Naive thymus-derived CD8-positive, alpha-beta T cell (primary cell): ENCODE data around the gene POLG2. TPM values are rescaled to one million over a fixed set of nuclear protein-coding genes. Genes with fewer than 3 reads are reported as not detected.
A peak's percentile ranks its signal among the peaks of the same experiment; 100 is the strongest.

ENCODE experiments used
- ATAC-seq, 2 donors: fragments of 150-1000 bp; cut with Tn5 transposase in 1 of 2; sonication (Bioruptor Pico), chemical (Tn5 transposase) in 1 of 2; 1 replicate in 1 of 2; 2 replicates in 1 of 2; pipeline ENCODE4 v1.10.0; 2021; ENCODE audit warnings: mild to moderate bottlenecking in 2 of 2, moderate library complexity in 2 of 2
- POLR2A ChIA-PET: fragments of 350-600 bp; sonication (Branson Sonifier 250); formaldehyde crosslinking; loops from one replicate; lab custom pipeline; 2021; ENCODE audit warnings: antibody characterized with exemption; lab: Charles Lee
- DNase-seq, 10 donors: peaks; one replicate each; pipeline versions ENCODE4 v3.0.0 to v3.0.0-alpha.2; 2020 to 2022
- H3K27ac Mint-ChIP-seq, 10 donors: one replicate each; pipeline ENCODE4 v1.8.0; 2020 to 2022; ENCODE audit warnings: mild to moderate bottlenecking in 10 of 10, mixed read lengths in 10 of 10, moderate library complexity in 4 of 10, inconsistent platforms in 1 of 10
- H3K27me3 Mint-ChIP-seq, 5 donors: one replicate each; pipeline ENCODE4 v1.8.0; 2021 to 2022; ENCODE audit warnings: mixed read lengths in 5 of 5
- H3K36me3 Mint-ChIP-seq, 3 donors: one replicate each; pipeline ENCODE4 v1.8.0; 2020 to 2022; ENCODE audit warnings: mixed read lengths in 3 of 3, mild to moderate bottlenecking in 2 of 3, inconsistent platforms in 1 of 3
- H3K4me1 Mint-ChIP-seq, 4 donors: one replicate each; pipeline ENCODE4 v1.8.0; 2021 to 2022; ENCODE audit warnings: mixed read lengths in 4 of 4
- H3K4me3 Mint-ChIP-seq, 10 donors: one replicate each; pipeline ENCODE4 v1.8.0; 2020 to 2022; ENCODE audit warnings: mild to moderate bottlenecking in 10 of 10, mixed read lengths in 10 of 10, moderate library complexity in 6 of 10, inconsistent platforms in 1 of 10
- H3K9me3 Mint-ChIP-seq, 9 donors: one replicate each; pipeline ENCODE4 v1.8.0; 2020 to 2022; ENCODE audit warnings: mixed read lengths in 9 of 9, mild to moderate bottlenecking in 3 of 9, inconsistent platforms in 1 of 9, moderate library complexity in 1 of 9
- microRNA-seq: library from miRNA; unstranded; fragments of <30 nt; microRNA quantifications from one replicate; pipeline ENCODE4 v1.2.0, GENCODE V29; 2022; ENCODE audit warnings: borderline microRNAs expressed
- polyA plus RNA-seq, 3 donors: library from polyadenylated mRNA; unstranded; fragments of 300-500 nt; fragmentation: Illumina TruSeq; gene quantifications; one replicate each; pipeline ENCODE4 v1.2.3, GENCODE V29; 2021
- total RNA-seq, 8 experiments: library from RNA in 2 of 8; stranded (reverse) in 2 of 8; gene quantifications; one replicate each; pipeline ENCODE4 v1.2.3 and lab custom pipeline; 2021 to 2026

The POLG2 gene
- total and polyA plus RNA-seq, 5 experiments from 2014 or later = 6.4 to 76.0 (median 8.6) TPM

DNA sequence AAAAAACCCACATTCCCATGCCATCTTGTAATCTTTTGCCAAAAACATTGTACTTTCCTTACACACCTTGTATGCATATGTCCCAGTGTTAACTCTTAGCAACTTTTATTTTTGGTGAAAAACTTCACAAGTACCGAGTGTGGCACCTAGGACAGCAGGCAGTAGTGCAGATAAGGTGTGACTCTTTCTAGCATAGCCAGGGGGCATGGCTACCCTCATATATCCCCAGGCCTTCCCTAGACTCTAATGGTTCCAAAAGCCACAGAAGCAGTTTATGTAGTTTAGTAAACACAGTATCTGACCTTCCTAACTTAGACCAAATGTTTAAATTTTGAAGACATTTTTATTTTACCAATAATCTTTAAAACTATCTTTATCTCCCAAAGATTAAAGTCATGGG is 68.4 kb downstream of the POLG2 start:
- H3K27me3 Mint-ChIP-seq = peaks cover 0 to 3% (median 0%) of the 10 kb centered on the region in 5 donors
- ATAC-seq = no peak
- DNase-seq = no peak
- POLR2A ChIA-PET = interaction anchor here (0.6 kb wide), 1 partner anchor 714 kb away, joined by 3 read pairs; no protein-coding TSS in a partner anchor
- H3K4me1 Mint-ChIP-seq = peaks cover 0 to 1% (median 0%) of the 10 kb centered on the region in 4 donors
- H3K9me3 Mint-ChIP-seq = no peaks in the 10 kb centered on the region
- no peak overlapping the region for H3K4me3 Mint-ChIP-seq
- H3K27ac Mint-ChIP-seq = no peak overlapping the region
- H3K36me3 Mint-ChIP-seq = no peaks in the 10 kb centered on the region

Small RNA genes within 50 kb of the gene (microRNA-seq; reads per million reads assigned to microRNA genes)
- gene MIR3064 (8.2 reads per million, percentile 24 among the genes with 10 or more reads in this experiment), gene MIR5047 (not detected)

Other genes starting within 250 kb of the POLG2 start
- 10 to 100 TPM; 12.9 to 14.0 TPM for gene TEX2, start 233.8 kb downstream of the POLG2 start, total RNA-seq
- gene TEX2, start 233.8 kb downstream of the POLG2 start, polyA plus RNA-seq = 1 to 10 TPM; 5.2 to 7.3 (median 6.3) TPM
- gene PECAM1, start 106.2 kb downstream of the POLG2 start, total RNA-seq = 100 to 1,000 TPM; 172 to 177 TPM
- gene PECAM1, start 106.2 kb downstream of the POLG2 start, polyA plus RNA-seq = 100 to 1,000 TPM; 168 to 264 (median 187) TPM
- gene MILR1, start 47.9 kb downstream of the POLG2 start, total RNA-seq = not detected
- not detected for gene MILR1, start 47.9 kb downstream of the POLG2 start, polyA plus RNA-seq
- gene DDX5, start 9.2 kb upstream of the POLG2 start, total RNA-seq = 1,000 to 10,000 TPM; 2,287 to 2,312 TPM
- 1,000 to 10,000 TPM; 1,055 to 1,400 (median 1,067) TPM for gene DDX5, start 9.2 kb upstream of the POLG2 start, polyA plus RNA-seq
- 100 to 1,000 TPM; 143 to 153 TPM for gene CEP95, start 9.9 kb upstream of the POLG2 start, total RNA-seq
- gene CEP95, start 9.9 kb upstream of the POLG2 start, polyA plus RNA-seq = 10 to 100 TPM in 1 of 3 donors, 1 to 10 TPM in 2; 8.6 to 20.1 (median 9.0) TPM
- gene SMURF2, start 165.3 kb upstream of the POLG2 start, total RNA-seq = 10 to 100 TPM; 38.9 to 40.1 TPM
- 10 to 100 TPM in 1 of 3 donors, 1 to 10 TPM in 2; 6.1 to 11.0 (median 8.0) TPM for gene SMURF2, start 165.3 kb upstream of the POLG2 start, polyA plus RNA-seq